ENCODE results near the gene APLP2.
A peak's percentile ranks its signal among the peaks of the same experiment; 100 is the strongest.

APLP2 gene

GRCh38 chr11:130144141-130144540, 74.4 kb downstream of the APLP2 start:
- H3K36me3 ChIP-seq (ENCODE audit: control insufficient read depth, insufficient read depth, low read length) = no peaks in the 10 kb centered on the region

GRCh38 chr11:130144861-130145281, 75.2 kb downstream of the APLP2 start:
- Histone ChIP-seq H3K4me1 (ENCODE audit: control insufficient read depth, insufficient read depth, low read length) (peaks cover 39% of the 10 kb centered on the region), H3K27me3 (ENCODE audit: control insufficient read depth, insufficient read depth, low read length) (no peaks in the 10 kb centered on the region), H3K9ac (ENCODE audit: low read length) (no peak overlapping the region), H3K4me3 (ENCODE audit: low read length) (no peak overlapping the region), H3K36me3 (ENCODE audit: control insufficient read depth, insufficient read depth, low read length) (no peaks in the 10 kb centered on the region), H3K9me3 (ENCODE audit: control insufficient read depth, low read length) (no peaks in the 10 kb centered on the region)

More at GRCh38 chr11:130144141-130144540, 74.4 kb downstream of the APLP2 start:
- H3K9ac ChIP-seq (ENCODE audit: low read length) = no peak overlapping the region
- H3K27me3 ChIP-seq (ENCODE audit: control insufficient read depth, insufficient read depth, low read length) = no peaks in the 10 kb centered on the region
- no peaks in the 10 kb centered on the region for H3K9me3 ChIP-seq (ENCODE audit: control insufficient read depth, low read length)
- H3K4me3 ChIP-seq (ENCODE audit: low read length) = no peak overlapping the region
- H3K4me1 ChIP-seq (ENCODE audit: control insufficient read depth, insufficient read depth, low read length) = peaks cover 39% of the 10 kb centered on the region

- H3K4me1 ChIP-seq (ENCODE audit: control insufficient read depth, insufficient read depth, low read length) = peaks cover 39% of the 10 kb centered on the region
- H3K9ac ChIP-seq (ENCODE audit: low read length) = no peak overlapping the region
- H3K36me3 ChIP-seq (ENCODE audit: control insufficient read depth, insufficient read depth, low read length) = no peaks in the 10 kb centered on the region
Measured at GRCh38 chr11:130145311-130145812, 75.7 kb downstream of the APLP2 start.

GRCh38 chr11:130145975-130146776, 76.5 kb downstream of the APLP2 start:
- H3K27me3 ChIP-seq (ENCODE audit: control insufficient read depth, insufficient read depth, low read length) = no peaks in the 10 kb centered on the region
- no peaks in the 10 kb centered on the region for H3K36me3 ChIP-seq (ENCODE audit: control insufficient read depth, insufficient read depth, low read length)
- no peaks in the 10 kb centered on the region for H3K9me3 ChIP-seq (ENCODE audit: control insufficient read depth, low read length)
- H3K4me3 ChIP-seq (ENCODE audit: low read length) = no peak overlapping the region
- peak overlapping the region; percentile 22 for H3K9ac ChIP-seq (ENCODE audit: low read length)
- peaks cover 39% of the 10 kb centered on the region for H3K4me1 ChIP-seq (ENCODE audit: control insufficient read depth, insufficient read depth, low read length)

More at GRCh38 chr11:130145311-130145812, 75.7 kb downstream of the APLP2 start:
- Histone ChIP-seq H3K27me3 (ENCODE audit: control insufficient read depth, insufficient read depth, low read length) (no peaks in the 10 kb centered on the region), H3K9me3 (ENCODE audit: control insufficient read depth, low read length) (no peaks in the 10 kb centered on the region), H3K4me3 (ENCODE audit: low read length) (no peak overlapping the region)

GRCh38 chr11:130146796-130147195, 77.1 kb downstream of the APLP2 start:
- Histone ChIP-seq H3K9me3 (ENCODE audit: control insufficient read depth, low read length) (no peaks in the 10 kb centered on the region), H3K4me3 (ENCODE audit: low read length) (no peak overlapping the region), H3K36me3 (ENCODE audit: control insufficient read depth, insufficient read depth, low read length) (no peaks in the 10 kb centered on the region), H3K9ac (ENCODE audit: low read length) (peak overlapping the region; percentile 22), H3K4me1 (ENCODE audit: control insufficient read depth, insufficient read depth, low read length) (peaks cover 39% of the 10 kb centered on the region), H3K27me3 (ENCODE audit: control insufficient read depth, insufficient read depth, low read length) (no peaks in the 10 kb centered on the region)

GRCh38 chr11:130148796-130149326, 79.2 kb downstream of the APLP2 start:
- Histone ChIP-seq H3K9ac (ENCODE audit: low read length) (no peak overlapping the region), H3K36me3 (ENCODE audit: control insufficient read depth, insufficient read depth, low read length) (no peaks in the 10 kb centered on the region), H3K27me3 (ENCODE audit: control insufficient read depth, insufficient read depth, low read length) (no peaks in the 10 kb centered on the region), H3K4me3 (ENCODE audit: low read length) (no peak overlapping the region), H3K4me1 (ENCODE audit: control insufficient read depth, insufficient read depth, low read length) (peaks cover 35% of the 10 kb centered on the region), H3K9me3 (ENCODE audit: control insufficient read depth, low read length) (no peaks in the 10 kb centered on the region)

GRCh38 chr11:130150790-130151189, 81.1 kb downstream of the APLP2 start:
- H3K36me3 ChIP-seq (ENCODE audit: control insufficient read depth, insufficient read depth, low read length) = no peaks in the 10 kb centered on the region
- peaks cover 19% of the 10 kb centered on the region for H3K4me1 ChIP-seq (ENCODE audit: control insufficient read depth, insufficient read depth, low read length)
- no peaks in the 10 kb centered on the region for H3K27me3 ChIP-seq (ENCODE audit: control insufficient read depth, insufficient read depth, low read length)

GRCh38 chr11:130151196-130151595, 81.5 kb downstream of the APLP2 start:
- Histone ChIP-seq H3K4me1 (ENCODE audit: control insufficient read depth, insufficient read depth, low read length) (peaks cover 14% of the 10 kb centered on the region), H3K36me3 (ENCODE audit: control insufficient read depth, insufficient read depth, low read length) (no peaks in the 10 kb centered on the region), H3K4me3 (ENCODE audit: low read length) (no peak overlapping the region), H3K27me3 (ENCODE audit: control insufficient read depth, insufficient read depth, low read length) (no peaks in the 10 kb centered on the region), H3K9me3 (ENCODE audit: control insufficient read depth, low read length) (no peaks in the 10 kb centered on the region), H3K9ac (ENCODE audit: low read length) (no peak overlapping the region)

More at GRCh38 chr11:130150790-130151189, 81.1 kb downstream of the APLP2 start:
- Histone ChIP-seq H3K9me3 (ENCODE audit: control insufficient read depth, low read length) (no peaks in the 10 kb centered on the region), H3K9ac (ENCODE audit: low read length) (no peak overlapping the region), H3K4me3 (ENCODE audit: low read length) (no peak overlapping the region)

- H3K27me3 ChIP-seq (ENCODE audit: control insufficient read depth, insufficient read depth, low read length) = no peaks in the 10 kb centered on the region
- H3K4me1 ChIP-seq (ENCODE audit: control insufficient read depth, insufficient read depth, low read length) = peaks cover 11% of the 10 kb centered on the region
- H3K9ac ChIP-seq (ENCODE audit: low read length) = no peak overlapping the region
- no peak overlapping the region for H3K4me3 ChIP-seq (ENCODE audit: low read length)
- no peaks in the 10 kb centered on the region for H3K9me3 ChIP-seq (ENCODE audit: control insufficient read depth, low read length)
- H3K36me3 ChIP-seq (ENCODE audit: control insufficient read depth, insufficient read depth, low read length) = no peaks in the 10 kb centered on the region
Measured at GRCh38 chr11:130156108-130157022, 86.7 kb downstream of the APLP2 start.

- H3K9ac ChIP-seq (ENCODE audit: low read length) = no peak overlapping the region
- no peaks in the 10 kb centered on the region for H3K27me3 ChIP-seq (ENCODE audit: control insufficient read depth, insufficient read depth, low read length)
- no peak overlapping the region for H3K4me3 ChIP-seq (ENCODE audit: low read length)
- no peaks in the 10 kb centered on the region for H3K36me3 ChIP-seq (ENCODE audit: control insufficient read depth, insufficient read depth, low read length)
- no peaks in the 10 kb centered on the region for H3K9me3 ChIP-seq (ENCODE audit: control insufficient read depth, low read length)
- H3K4me1 ChIP-seq (ENCODE audit: control insufficient read depth, insufficient read depth, low read length) = peaks cover 17% of the 10 kb centered on the region
Measured at GRCh38 chr11:130157101-130157500, 87.4 kb downstream of the APLP2 start.

GRCh38 chr11:130157840-130158239, 88.1 kb downstream of the APLP2 start:
- H3K36me3 ChIP-seq (ENCODE audit: control insufficient read depth, insufficient read depth, low read length) = no peaks in the 10 kb centered on the region
- no peaks in the 10 kb centered on the region for H3K9me3 ChIP-seq (ENCODE audit: control insufficient read depth, low read length)
- H3K27me3 ChIP-seq (ENCODE audit: control insufficient read depth, insufficient read depth, low read length) = no peaks in the 10 kb centered on the region
- H3K9ac ChIP-seq (ENCODE audit: low read length) = no peak overlapping the region
- H3K4me3 ChIP-seq (ENCODE audit: low read length) = no peak overlapping the region
- H3K4me1 ChIP-seq (ENCODE audit: control insufficient read depth, insufficient read depth, low read length) = peaks cover 25% of the 10 kb centered on the region
